Large intestine (tissue), 3 donors: Measurements from ENCODE around the gene FOXO1. TPM values are rescaled to one million over a fixed set of nuclear protein-coding genes. Genes with fewer than 3 reads are reported as not detected.
A peak's percentile ranks its signal among the peaks of the same experiment; 100 is the strongest.

Source experiments
- DNase-seq, 2 donors: peaks; one replicate each; pipeline versions ENCODE4 v3.0.0 to v3.0.0-alpha.2; 2013
- H3K27ac ChIP-seq: one replicate; pipeline ENCODE4 v1.5.1; 2013; ENCODE audit warnings: low read length
- H3K27me3 ChIP-seq: 2 replicates; pipeline ENCODE4 v1.6.1; 2013; ENCODE audit warnings: low read length; ENCODE audit not compliant: control insufficient read depth, insufficient read depth
- H3K36me3 ChIP-seq: 2 replicates; pipeline ENCODE4 v1.6.1; 2013; ENCODE audit warnings: low read length; ENCODE audit not compliant: control insufficient read depth, insufficient read depth
- H3K4me1 ChIP-seq: one replicate; pipeline ENCODE4 v1.6.1; 2013; ENCODE audit warnings: low read length; ENCODE audit not compliant: control insufficient read depth, insufficient read depth
- H3K4me3 ChIP-seq: one replicate; pipeline ENCODE4 v1.5.1; 2013; ENCODE audit warnings: low read length
- H3K9me3 ChIP-seq: one replicate; pipeline ENCODE4 v1.6.1; 2013; ENCODE audit warnings: mild to moderate bottlenecking, low read depth, low read length, moderate library complexity; ENCODE audit not compliant: control insufficient read depth
- WGBS: methylation state at CpG from one replicate; pipeline ENCODE4 v1.1.5; 2013; ENCODE audit warnings: low lambda C conversion rate; ENCODE audit not compliant: insufficient coverage; 5-methylcytosine and 5-hydroxymethylcytosine counted together
- polyA plus RNA-seq: library from polyadenylated mRNA; unstranded; fragments of 120-200 nt; gene quantifications from one replicate; pipeline ENCODE4 v1.2.1, GENCODE V29; 2013

Gene FOXO1
- polyA plus RNA-seq, 1 donor = 11.2 TPM

- Histone ChIP-seq H3K4me1 (peaks cover 3% of the 10 kb centered on the region), H3K36me3 (no peaks in the 10 kb centered on the region), H3K27ac (no peak overlapping the region)
Observed at GRCh38 chr13:40622246-40622645, 44.2 kb downstream of the FOXO1 start.

GRCh38 chr13:40619479-40619814 is 47.0 kb downstream of the FOXO1 start:
- DNase-seq = no peak
- Histone ChIP-seq H3K4me1 (peaks cover 3% of the 10 kb centered on the region), H3K27me3 (no peaks in the 10 kb centered on the region), H3K9me3 (no peaks in the 10 kb centered on the region), H3K27ac (no peak overlapping the region), H3K36me3 (no peaks in the 10 kb centered on the region), H3K4me3 (no peak overlapping the region)
- no CpG with 5 or more reads among the region's 3 CpGs for WGBS

More at GRCh38 chr13:40622246-40622645, 44.2 kb downstream of the FOXO1 start:
- 100% methylated on average over 1 of the region's 1 CpG for WGBS
- Histone ChIP-seq H3K4me3 (no peak overlapping the region), H3K27me3 (no peaks in the 10 kb centered on the region), H3K9me3 (no peaks in the 10 kb centered on the region)
- no peak for DNase-seq

- WGBS = 93% methylated on average over 3 of the region's 15 CpGs
- no peak for DNase-seq
- no peak overlapping the region for H3K27ac ChIP-seq
- no peaks in the 10 kb centered on the region for H3K36me3 ChIP-seq
- no peaks in the 10 kb centered on the region for H3K4me1 ChIP-seq
- H3K4me3 ChIP-seq = no peak overlapping the region
- no peaks in the 10 kb centered on the region for H3K27me3 ChIP-seq
- H3K9me3 ChIP-seq = no peaks in the 10 kb centered on the region
Observed at GRCh38 chr13:40618581-40619478, 47.6 kb downstream of the FOXO1 start.

GRCh38 chr13:40617801-40618356 is 48.6 kb downstream of the FOXO1 start:
- no peaks in the 10 kb centered on the region for H3K9me3 ChIP-seq
- no CpG with 5 or more reads among the region's 8 CpGs for WGBS
- H3K4me3 ChIP-seq = no peak overlapping the region
- H3K36me3 ChIP-seq = no peaks in the 10 kb centered on the region
- no peaks in the 10 kb centered on the region for H3K27me3 ChIP-seq
- no peak for DNase-seq
- H3K4me1 ChIP-seq = no peaks in the 10 kb centered on the region
- H3K27ac ChIP-seq = no peak overlapping the region

GRCh38 chr13:40615619-40616018 is 50.8 kb downstream of the FOXO1 start:
- WGBS = 97% methylated on average over 4 of the region's 7 CpGs

GRCh38 chr13:40613914-40614313 is 52.5 kb downstream of the FOXO1 start:
- no peaks in the 10 kb centered on the region for H3K36me3 ChIP-seq
- DNase-seq = no peak
- no peak overlapping the region for H3K4me3 ChIP-seq
- 100% methylated on average over 1 of the region's 4 CpGs for WGBS
- H3K27me3 ChIP-seq = no peaks in the 10 kb centered on the region
- no peaks in the 10 kb centered on the region for H3K4me1 ChIP-seq
- H3K9me3 ChIP-seq = no peaks in the 10 kb centered on the region
- H3K27ac ChIP-seq = no peak overlapping the region

More at GRCh38 chr13:40615619-40616018, 50.8 kb downstream of the FOXO1 start:
- no peaks in the 10 kb centered on the region for H3K9me3 ChIP-seq
- H3K36me3 ChIP-seq = no peaks in the 10 kb centered on the region
- H3K4me3 ChIP-seq = no peak overlapping the region
- no peak for DNase-seq
- H3K27me3 ChIP-seq = no peaks in the 10 kb centered on the region
- H3K4me1 ChIP-seq = no peaks in the 10 kb centered on the region
- H3K27ac ChIP-seq = no peak overlapping the region

- no peaks in the 10 kb centered on the region for H3K36me3 ChIP-seq
- no peak overlapping the region for H3K27ac ChIP-seq
- peak in 1 of 2 donors; percentile 31 for DNase-seq
- no peak overlapping the region for H3K4me3 ChIP-seq
- no CpG with 5 or more reads among the region's 7 CpGs for WGBS
- no peaks in the 10 kb centered on the region for H3K4me1 ChIP-seq
- no peaks in the 10 kb centered on the region for H3K27me3 ChIP-seq
- no peaks in the 10 kb centered on the region for H3K9me3 ChIP-seq
Observed at GRCh38 chr13:40613192-40613818, 53.1 kb downstream of the FOXO1 start.

- Histone ChIP-seq H3K27me3 (no peaks in the 10 kb centered on the region), H3K4me3 (no peak overlapping the region), H3K4me1 (no peaks in the 10 kb centered on the region), H3K27ac (no peak overlapping the region), H3K9me3 (no peaks in the 10 kb centered on the region), H3K36me3 (no peaks in the 10 kb centered on the region)
- DNase-seq = no peak
- 60% methylated on average over 1 of the region's 2 CpGs for WGBS
Observed at GRCh38 chr13:40612041-40612440, 54.4 kb downstream of the FOXO1 start.

- H3K36me3 ChIP-seq = no peaks in the 10 kb centered on the region
- no peak for DNase-seq
- H3K27ac ChIP-seq = no peak overlapping the region
- no peaks in the 10 kb centered on the region for H3K9me3 ChIP-seq
- WGBS = no CpG with 5 or more reads among the region's 7 CpGs
- H3K4me3 ChIP-seq = no peak overlapping the region
- no peaks in the 10 kb centered on the region for H3K27me3 ChIP-seq
- no peaks in the 10 kb centered on the region for H3K4me1 ChIP-seq
Observed at GRCh38 chr13:40611635-40612034, 54.8 kb downstream of the FOXO1 start.

GRCh38 chr13:40611004-40611403 is 55.4 kb downstream of the FOXO1 start:
- Histone ChIP-seq H3K4me3 (no peak overlapping the region), H3K27me3 (no peaks in the 10 kb centered on the region), H3K27ac (no peak overlapping the region), H3K9me3 (no peaks in the 10 kb centered on the region), H3K36me3 (no peaks in the 10 kb centered on the region), H3K4me1 (no peaks in the 10 kb centered on the region)
- no peak for DNase-seq
- no CpG with 5 or more reads among the region's 3 CpGs for WGBS
